Measurements from ENCODE around the gene RBMS3. TPM values are rescaled to one million over a fixed set of nuclear protein-coding genes. Genes with fewer than 3 reads are reported as not detected.

RBMS3 gene
- total RNA-seq, 1 experiment from 2014 or later, result 8.7 TPM

DNA sequence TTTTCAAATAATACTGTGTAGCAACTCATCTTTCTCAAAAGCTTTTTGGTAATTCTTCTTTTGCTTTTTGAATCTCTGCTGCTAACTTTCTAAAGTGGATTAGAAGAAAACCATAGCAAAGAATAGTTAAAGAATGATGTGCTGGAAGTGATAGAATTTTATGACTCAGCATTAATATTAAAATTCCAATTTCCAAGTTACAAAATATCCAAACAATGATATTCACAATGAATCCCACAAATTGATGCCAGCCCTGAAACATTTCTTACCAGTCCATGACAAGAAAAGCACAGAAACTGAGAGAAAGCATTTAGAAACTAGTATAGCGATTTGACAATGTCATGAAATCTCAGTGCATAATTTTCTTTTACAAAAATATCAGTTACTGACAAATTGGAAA, 482.2 kb downstream of the RBMS3 start:
- no peaks in the 10 kb centered on the region for H3K27me3 Mint-ChIP-seq (ENCODE audit: low read depth)
- no peak overlapping the region for H3K27ac Mint-ChIP-seq
- ATAC-seq (no peak), DNase-seq (ENCODE audit: low spot score) (no peak)
- POLR2A ChIA-PET, result no interaction called here
- peaks cover 30% of the 10 kb centered on the region for H3K4me1 Mint-ChIP-seq
- no peaks in the 10 kb centered on the region for H3K36me3 Mint-ChIP-seq
- CTCF ChIA-PET, result no interaction called here
- no peak overlapping the region for H3K4me3 Mint-ChIP-seq
- TF ChIP-seq TP53 (CRISPR knock-in tag; IDR thresholded peaks at IDR 0.05), result no peak
- TF ChIP-seq ATF3 (CRISPR knock-in tag; conservative IDR thresholded peaks at IDR 0.05), result no peak
- TF ChIP-seq JUN (CRISPR knock-in tag; IDR thresholded peaks at IDR 0.05), result no peak
- no peak for TF ChIP-seq RORB (CRISPR knock-in tag; IDR thresholded peaks at IDR 0.05)
- TF ChIP-seq FOXP4 (CRISPR knock-in tag; IDR thresholded peaks at IDR 0.05), result no peak
- TF ChIP-seq, protein P1, sequence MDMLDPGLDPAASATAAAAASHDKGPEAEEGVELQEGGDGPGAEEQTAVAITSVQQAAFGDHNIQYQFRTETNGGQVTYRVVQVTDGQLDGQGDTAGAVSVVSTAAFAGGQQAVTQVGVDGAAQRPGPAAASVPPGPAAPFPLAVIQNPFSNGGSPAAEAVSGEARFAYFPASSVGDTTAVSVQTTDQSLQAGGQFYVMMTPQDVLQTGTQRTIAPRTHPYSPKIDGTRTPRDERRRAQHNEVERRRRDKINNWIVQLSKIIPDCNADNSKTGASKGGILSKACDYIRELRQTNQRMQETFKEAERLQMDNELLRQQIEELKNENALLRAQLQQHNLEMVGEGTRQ (CRISPR knock-in tag; IDR thresholded peaks at IDR 0.05), result no peak
- no peak for TF ChIP-seq ARID4B (CRISPR knock-in tag; IDR thresholded peaks at IDR 0.05; ENCODE audit: borderline replicate concordance)
- TF ChIP-seq NR3C1 (CRISPR knock-in tag; conservative IDR thresholded peaks at IDR 0.05; ENCODE audit: low read depth), result no peak
- TF ChIP-seq ZMAT4 (CRISPR knock-in tag; IDR thresholded peaks at IDR 0.05), result no peak
- no peak for TF ChIP-seq ZBTB43 (CRISPR knock-in tag; IDR thresholded peaks at IDR 0.05)
- no peak for TF ChIP-seq ZNF263 (CRISPR knock-in tag; IDR thresholded peaks at IDR 0.05; ENCODE audit: low read depth)
- no peak for TF ChIP-seq ZNF512 (CRISPR knock-in tag; IDR thresholded peaks at IDR 0.05; ENCODE audit: borderline replicate concordance)
- no peaks in the 10 kb centered on the region for H3K9me3 Mint-ChIP-seq

GRCh38 chr3:29764041-29764440, 483.2 kb downstream of the RBMS3 start:
- Mint-ChIP-seq H3K4me1 (peaks cover 21% of the 10 kb centered on the region), H3K27me3 (ENCODE audit: low read depth) (no peaks in the 10 kb centered on the region), H3K4me3 (no peak overlapping the region), H3K27ac (no peak overlapping the region), H3K36me3 (no peaks in the 10 kb centered on the region), H3K9me3 (peaks cover 3% of the 10 kb centered on the region)
- DNase-seq (ENCODE audit: low spot score), result no peak
- POLR2A ChIA-PET, result no interaction called here
- ATAC-seq, result no peak
- CTCF ChIA-PET, result interaction anchor here (0.7 kb wide), 1 partner anchor 41 kb away, joined by 3 read pairs; no protein-coding TSS in a partner anchor
- TF ChIP-seq NR1H2 (CRISPR knock-in tag; IDR thresholded peaks at IDR 0.05) (no peak), CREM (CRISPR knock-in tag; IDR thresholded peaks at IDR 0.05) (no peak), TEAD1 (CRISPR knock-in tag; IDR thresholded peaks at IDR 0.05) (no peak), RELA (CRISPR knock-in tag; IDR thresholded peaks at IDR 0.05; ENCODE audit: borderline replicate concordance) (no peak)
- TF ChIP-seq, protein P2, sequence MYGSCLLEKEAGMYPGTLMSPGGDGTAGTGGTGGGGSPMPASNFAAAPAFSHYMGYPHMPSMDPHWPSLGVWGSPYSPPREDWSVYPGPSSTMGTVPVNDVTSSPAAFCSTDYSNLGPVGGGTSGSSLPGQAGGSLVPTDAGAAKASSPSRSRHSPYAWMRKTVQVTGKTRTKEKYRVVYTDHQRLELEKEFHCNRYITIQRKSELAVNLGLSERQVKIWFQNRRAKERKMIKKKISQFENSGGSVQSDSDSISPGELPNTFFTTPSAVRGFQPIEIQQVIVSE (CRISPR knock-in tag; IDR thresholded peaks at IDR 0.05; ENCODE audit: borderline replicate concordance), result no peak
- TF ChIP-seq, protein P3, sequence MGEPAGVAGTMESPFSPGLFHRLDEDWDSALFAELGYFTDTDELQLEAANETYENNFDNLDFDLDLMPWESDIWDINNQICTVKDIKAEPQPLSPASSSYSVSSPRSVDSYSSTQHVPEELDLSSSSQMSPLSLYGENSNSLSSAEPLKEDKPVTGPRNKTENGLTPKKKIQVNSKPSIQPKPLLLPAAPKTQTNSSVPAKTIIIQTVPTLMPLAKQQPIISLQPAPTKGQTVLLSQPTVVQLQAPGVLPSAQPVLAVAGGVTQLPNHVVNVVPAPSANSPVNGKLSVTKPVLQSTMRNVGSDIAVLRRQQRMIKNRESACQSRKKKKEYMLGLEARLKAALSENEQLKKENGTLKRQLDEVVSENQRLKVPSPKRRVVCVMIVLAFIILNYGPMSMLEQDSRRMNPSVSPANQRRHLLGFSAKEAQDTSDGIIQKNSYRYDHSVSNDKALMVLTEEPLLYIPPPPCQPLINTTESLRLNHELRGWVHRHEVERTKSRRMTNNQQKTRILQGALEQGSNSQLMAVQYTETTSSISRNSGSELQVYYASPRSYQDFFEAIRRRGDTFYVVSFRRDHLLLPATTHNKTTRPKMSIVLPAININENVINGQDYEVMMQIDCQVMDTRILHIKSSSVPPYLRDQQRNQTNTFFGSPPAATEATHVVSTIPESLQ (CRISPR knock-in tag; IDR thresholded peaks at IDR 0.05), result no peak
- TF ChIP-seq, protein P4, sequence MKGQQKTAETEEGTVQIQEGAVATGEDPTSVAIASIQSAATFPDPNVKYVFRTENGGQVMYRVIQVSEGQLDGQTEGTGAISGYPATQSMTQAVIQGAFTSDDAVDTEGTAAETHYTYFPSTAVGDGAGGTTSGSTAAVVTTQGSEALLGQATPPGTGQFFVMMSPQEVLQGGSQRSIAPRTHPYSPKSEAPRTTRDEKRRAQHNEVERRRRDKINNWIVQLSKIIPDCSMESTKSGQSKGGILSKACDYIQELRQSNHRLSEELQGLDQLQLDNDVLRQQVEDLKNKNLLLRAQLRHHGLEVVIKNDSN (CRISPR knock-in tag; IDR thresholded peaks at IDR 0.05), result no peak

All from WTC11 (cell line).